ENCODE measurements around the gene IFITM10. TPM values are rescaled to one million over a fixed set of nuclear protein-coding genes. Genes with fewer than 3 reads are reported as not detected.

The IFITM10 gene
- total and polyA plus RNA-seq, 9 of the 15 experiments (the other 6 are each of a cell fraction or from before 2014, with no cell fraction given), result 0.08 to 0.13 (median 0.09) TPM; not detected in 6

GRCh38 chr11:1763796-1764661 is 13.6 kb upstream of the IFITM10 start, which contains the start of gene CTSD (continued):
- TF ChIP-seq ZNF57 (CRISPR knock-in tag; IDR thresholded peaks at IDR 0.05), result 0 out of 2 replicates have a peak, but pooled peaks have one; percentile 3
- no peak for TF ChIP-seq PBX2 (CRISPR knock-in tag; IDR thresholded peaks at IDR 0.05; ENCODE audit: low read depth)
- no peak for TF ChIP-seq PBX2 (tag; conservative IDR thresholded peaks at IDR 0.05; ENCODE audit: low read depth)
- TF ChIP-seq MLLT1 (IDR thresholded peaks at IDR 0.05), result no peak
- TF ChIP-seq, protein P1, sequence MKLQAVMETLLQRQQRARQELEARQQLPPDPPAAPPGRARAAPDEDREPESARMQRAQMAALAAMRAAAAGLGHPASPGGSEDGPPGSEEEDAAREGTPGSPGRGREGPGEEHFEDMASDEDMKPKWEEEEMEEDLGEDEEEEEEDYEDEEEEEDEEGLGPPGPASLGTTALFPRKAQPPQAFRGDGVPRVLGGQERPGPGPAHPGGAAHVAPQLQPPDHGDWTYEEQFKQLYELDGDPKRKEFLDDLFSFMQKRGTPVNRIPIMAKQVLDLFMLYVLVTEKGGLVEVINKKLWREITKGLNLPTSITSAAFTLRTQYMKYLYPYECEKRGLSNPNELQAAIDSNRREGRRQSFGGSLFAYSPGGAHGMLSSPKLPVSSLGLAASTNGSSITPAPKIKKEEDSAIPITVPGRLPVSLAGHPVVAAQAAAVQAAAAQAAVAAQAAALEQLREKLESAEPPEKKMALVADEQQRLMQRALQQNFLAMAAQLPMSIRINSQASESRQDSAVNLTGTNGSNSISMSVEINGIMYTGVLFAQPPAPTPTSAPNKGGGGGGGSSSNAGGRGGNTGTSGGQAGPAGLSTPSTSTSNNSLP (IDR thresholded peaks at IDR 0.05; ENCODE audit: borderline replicate concordance, low read depth, low read length), result no peak
- TF ChIP-seq MEF2D (tag; conservative IDR thresholded peaks at IDR 0.05; ENCODE audit: low read depth), result no peak
- TF ChIP-seq FOS (IDR thresholded peaks at IDR 0.05; ENCODE audit: extremely low read depth, insufficient read length), result peak; percentile 35
- TF ChIP-seq ZNF140 (CRISPR knock-in tag; IDR thresholded peaks at IDR 0.05), result no peak
- TF ChIP-seq MAZ (CRISPR knock-in tag; conservative IDR thresholded peaks at IDR 0.05 in 1 of 2, IDR thresholded peaks at IDR 0.05 in 1 of 2), result peak; percentile 37 to 78; a peak in 2 of 4 replicates
- TF ChIP-seq SAP30 (IDR thresholded peaks at IDR 0.05; ENCODE audit: borderline replicate concordance, insufficient read depth, low read depth, low read length, poor library complexity, severe bottlenecking), result no peak
- TF ChIP-seq E2F1 (CRISPR knock-in tag; IDR thresholded peaks at IDR 0.05), result no peak
- TF ChIP-seq TOE1 (IDR thresholded peaks at IDR 0.05; ENCODE audit: borderline replicate concordance), result peak; percentile 77; the same call in 1 of the 2 replicates
- no peak for TF ChIP-seq TOE1 (CRISPR knock-in tag; IDR thresholded peaks at IDR 0.05; ENCODE audit: borderline replicate concordance, low read depth)
- peak; percentile 67 for TF ChIP-seq L3MBTL2 (IDR thresholded peaks at IDR 0.05)
- TF ChIP-seq E2F6 (IDR thresholded peaks at IDR 0.05; ENCODE audit: borderline replicate concordance in 1 of 2, extremely low read depth in 1 of 2, insufficient read depth in 1 of 2, insufficient read length in 1 of 2, low read depth in 1 of 2, low read length in 1 of 2, poor library complexity in 1 of 2, severe bottlenecking in 1 of 2), result peak; percentile 39 to 79

All from K562 (cell line).